ENCODE measurements around the gene SKIC2. TPM values are rescaled to one million over a fixed set of nuclear protein-coding genes. Genes with fewer than 3 reads are reported as not detected.
A peak's percentile ranks its signal among the peaks of the same experiment; 100 is the strongest.

The SKIC2 gene
- total RNA-seq, 1 donor from 2014 or later, result 21.0 TPM

- peaks cover 9% of the 10 kb centered on the region for H3K4me1 Mint-ChIP-seq
- H3K9me3 Mint-ChIP-seq, result no peaks in the 10 kb centered on the region
Measured at GRCh38 chr6:31948753-31949413, 10.1 kb upstream of the SKIC2 start.

GRCh38 chr6:31949926-31950548, 8.9 kb upstream of the SKIC2 start:
- no peak overlapping the region for H3K27ac ChIP-seq
- no peak overlapping the region for H3K9ac ChIP-seq
- no peak overlapping the region for H3K4me2 ChIP-seq
- no peaks in the 10 kb centered on the region for H3K79me2 ChIP-seq (ENCODE audit: low read depth)
- H3K36me3 Mint-ChIP-seq, result peaks cover 12% of the 10 kb centered on the region
- no peaks in the 10 kb centered on the region for H3K9me3 ChIP-seq (ENCODE audit: low read depth)
- no peak overlapping the region for H3K27ac Mint-ChIP-seq
- peaks cover 9% of the 10 kb centered on the region for H3K4me1 Mint-ChIP-seq
- no peak overlapping the region for H3K4me3 ChIP-seq
- H3K4me3 Mint-ChIP-seq, result no peak overlapping the region
- H4K20me1 ChIP-seq (ENCODE audit: low read depth), result no peaks in the 10 kb centered on the region
- H3K27me3 Mint-ChIP-seq (ENCODE audit: insufficient read depth, low read depth), result peaks cover 11% of the 10 kb centered on the region
- no peak for TF ChIP-seq EZH2 (IDR thresholded peaks at IDR 0.05)
- TF ChIP-seq EZH2phosphoT487 (IDR thresholded peaks at IDR 0.05), result no peak
- TF ChIP-seq CTCF (IDR thresholded peaks at IDR 0.05), result no peak
- no peaks in the 10 kb centered on the region for H3K9me3 Mint-ChIP-seq
- peaks cover 10% of the 10 kb centered on the region for H3F3A ChIP-seq (ENCODE audit: low read depth)
- H2AFZ ChIP-seq (replicated peaks), result no peak overlapping the region
- DNase-seq (ENCODE audit: low spot score), result no peak
- no peaks in the 10 kb centered on the region for H3K4me1 ChIP-seq
- H3K27me3 ChIP-seq, result peaks cover 11% of the 10 kb centered on the region
- no peaks in the 10 kb centered on the region for H3K36me3 ChIP-seq

More at GRCh38 chr6:31948753-31949413, 10.1 kb upstream of the SKIC2 start:
- Mint-ChIP-seq H3K27me3 (ENCODE audit: insufficient read depth, low read depth) (peaks cover 16% of the 10 kb centered on the region), H3K4me3 (peak overlapping the region; percentile 7), H3K36me3 (peaks cover 6% of the 10 kb centered on the region), H3K27ac (no peak overlapping the region)
- H3K27me3 ChIP-seq, result peaks cover 11% of the 10 kb centered on the region
- no peak for DNase-seq (ENCODE audit: low spot score)
- H3K36me3 ChIP-seq, result no peaks in the 10 kb centered on the region
- H3K9me3 ChIP-seq (ENCODE audit: low read depth), result no peaks in the 10 kb centered on the region
- no peaks in the 10 kb centered on the region for H3K4me1 ChIP-seq
- no peaks in the 10 kb centered on the region for H3K79me2 ChIP-seq (ENCODE audit: low read depth)
- H3K4me3 ChIP-seq, result no peak overlapping the region
- no peak overlapping the region for H2AFZ ChIP-seq (replicated peaks)
- H3K27ac ChIP-seq, result no peak overlapping the region
- no peak overlapping the region for H3K9ac ChIP-seq
- no peaks in the 10 kb centered on the region for H4K20me1 ChIP-seq (ENCODE audit: low read depth)
- TF ChIP-seq CTCF (IDR thresholded peaks at IDR 0.05), result no peak
- no peak for TF ChIP-seq EZH2 (IDR thresholded peaks at IDR 0.05)
- TF ChIP-seq EZH2phosphoT487 (IDR thresholded peaks at IDR 0.05), result no peak
- H3K4me2 ChIP-seq, result no peak overlapping the region
- H3F3A ChIP-seq (ENCODE audit: low read depth), result peaks cover 10% of the 10 kb centered on the region

GRCh38 chr6:31952140-31952805, 6.7 kb upstream of the SKIC2 start:
- DNase-seq (ENCODE audit: low spot score), result peak; percentile 84
- Histone ChIP-seq H3K9me3 (ENCODE audit: low read depth) (no peaks in the 10 kb centered on the region), H3K4me3 (no peak overlapping the region), H3K4me2 (no peak overlapping the region), H2AFZ (replicated peaks) (no peak overlapping the region), H3K27ac (peak overlapping the region; percentile 18), H3K27me3 (peaks cover 11% of the 10 kb centered on the region), H3K79me2 (ENCODE audit: low read depth) (peaks cover 7% of the 10 kb centered on the region), H3K9ac (no peak overlapping the region), H3K36me3 (peaks cover 5% of the 10 kb centered on the region), H3F3A (ENCODE audit: low read depth) (peaks cover 10% of the 10 kb centered on the region), H4K20me1 (ENCODE audit: low read depth) (no peaks in the 10 kb centered on the region), H3K4me1 (no peaks in the 10 kb centered on the region)
- H3K27ac Mint-ChIP-seq, result no peak overlapping the region
- peaks cover 4% of the 10 kb centered on the region for H3K4me1 Mint-ChIP-seq
- no peak overlapping the region for H3K4me3 Mint-ChIP-seq
- peak; percentile 89 for TF ChIP-seq CTCF (IDR thresholded peaks at IDR 0.05)
- no peak for TF ChIP-seq EZH2phosphoT487 (IDR thresholded peaks at IDR 0.05)
- peaks cover 11% of the 10 kb centered on the region for H3K27me3 Mint-ChIP-seq (ENCODE audit: insufficient read depth, low read depth)
- peaks cover 17% of the 10 kb centered on the region for H3K36me3 Mint-ChIP-seq
- H3K9me3 Mint-ChIP-seq, result no peaks in the 10 kb centered on the region
